Measurements from ENCODE around the gene NUDT4. TPM values are rescaled to one million over a fixed set of nuclear protein-coding genes. Genes with fewer than 3 reads are reported as not detected.
A peak's percentile ranks its signal among the peaks of the same experiment; 100 is the strongest.

Gene NUDT4
- total and polyA plus RNA-seq, 9 of the 15 experiments (the other 6 are each of a cell fraction or from before 2014, with no cell fraction given), result 38.1 to 164 (median 99.2) TPM

- in situ Hi-C loops (cut with MboI), result no loop called here
- no peak for DNase-seq (ENCODE audit: extremely low read depth in 1 of 4, low spot score in 3 of 4)
- no peak overlapping the region for H3K4me2 ChIP-seq (ENCODE audit: insufficient read depth, low read length)
- ChIA-PET POLR2A (interaction anchor here (1.3 to 2.1 kb wide), 2 partner anchors 9 to 393 kb away, joined by 4 to 6 read pairs; no protein-coding TSS in a partner anchor), CTCF (ENCODE audit: low intra/inter-chr PET ratio) (interaction anchor here (0.7 kb wide), 1 partner anchor 143 kb away, joined by 4 read pairs; no protein-coding TSS in a partner anchor)
- peaks cover 53% of the 10 kb centered on the region for H4K20me1 ChIP-seq (replicated peaks; ENCODE audit: control insufficient read depth, insufficient read depth, low read length)
- TF ChIP-seq ZBTB1 (CRISPR knock-in tag; IDR thresholded peaks at IDR 0.05; ENCODE audit: borderline replicate concordance, low read depth) (no peak), RBFOX2 (IDR thresholded peaks at IDR 0.05; ENCODE audit: low read depth, low read length) (peak; percentile 51; the same call in 1 of the 2 replicates)
- H3K9me1 ChIP-seq (ENCODE audit: control insufficient read depth, insufficient read depth, low read length), result no peaks in the 10 kb centered on the region
- no peak overlapping the region for H2AFZ ChIP-seq (ENCODE audit: low read depth, low read length)
- no peak overlapping the region for H3K4me3 ChIP-seq
- WGBS (ENCODE audit: insufficient coverage, low coverage, missing lambda C conversion rate), result 88% methylated on average over 5 of the region's 5 CpGs
- H3K27me3 ChIP-seq (ENCODE audit: control insufficient read depth in 2 of 2, insufficient read depth in 2 of 2, low read length in 2 of 2), result no peaks in the 10 kb centered on the region
- ATAC-seq, result no peak
- peaks cover 76% of the 10 kb centered on the region for H3K36me3 ChIP-seq (ENCODE audit: control insufficient read depth, insufficient read depth, low read length)
- H3K79me2 ChIP-seq (ENCODE audit: control insufficient read depth, insufficient read depth, low read length), result peaks cover 89% of the 10 kb centered on the region
- BruUV-seq (replicated peaks), result no TSS peak
- FAIRE-seq, result no peak
- H3K27ac ChIP-seq (ENCODE audit: extremely low read depth, low read depth, low read length), result no peak overlapping the region
- no peaks in the 10 kb centered on the region for H3K9me3 ChIP-seq (replicated peaks; ENCODE audit: control insufficient read depth, insufficient read depth, low read depth, low read length)
- intact Hi-C loops (cut with micrococcal nuclease), result no loop called here
- H3K4me1 ChIP-seq (replicated peaks in 1 of 2; ENCODE audit: control insufficient read depth in 2 of 2, insufficient read depth in 2 of 2, low read length in 2 of 2), result peaks cover 4 to 9% of the 10 kb centered on the region in 2 experiments; a peak in 3 of 5 replicates
- H3K9ac ChIP-seq (ENCODE audit: insufficient read depth in 1 of 2, low read depth in 2 of 2, low read length in 2 of 2), result no peak overlapping the region
Observed at GRCh38 chr12:93390031-93390430, 12.3 kb downstream of the NUDT4 start.

DNA sequence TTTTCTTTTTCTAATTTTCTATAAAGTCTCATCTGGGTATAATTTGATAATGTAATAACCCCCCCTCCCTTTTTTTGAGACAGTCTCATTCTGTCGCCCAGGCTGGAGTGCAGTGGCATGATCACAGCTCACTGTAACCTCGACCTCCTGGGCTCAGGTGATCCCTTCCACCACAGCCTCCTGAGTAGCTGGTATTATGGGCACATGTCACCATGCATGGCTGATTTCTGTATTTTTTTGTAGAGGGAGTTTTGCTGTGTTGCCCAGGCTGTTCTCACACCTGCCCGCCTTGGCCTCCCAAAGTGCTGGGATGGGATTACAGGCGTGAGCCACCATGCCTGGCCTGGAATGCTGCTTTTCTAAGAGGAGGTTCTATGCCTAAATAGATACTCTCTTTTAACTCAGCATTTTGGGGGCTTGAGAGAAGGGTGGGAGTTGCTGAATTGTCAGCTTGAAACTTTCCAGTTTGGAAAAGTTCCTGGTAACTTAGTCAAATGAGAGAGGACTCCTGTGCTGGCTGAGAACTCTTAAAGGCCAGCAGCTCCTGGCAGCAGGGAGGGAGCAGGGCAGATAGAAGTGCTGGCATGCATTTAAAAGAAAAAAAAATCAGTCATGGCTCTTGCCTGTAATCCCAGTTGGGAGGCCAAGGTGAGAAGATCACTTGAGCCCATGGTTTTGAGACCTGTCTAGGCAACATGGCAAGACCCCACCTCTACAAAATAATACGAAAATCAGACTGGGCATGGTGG is 13.0 kb downstream of the NUDT4 start:
- CTCF ChIA-PET (ENCODE audit: low intra/inter-chr PET ratio), result no interaction called here
- no peak for FAIRE-seq
- no peak overlapping the region for H3K4me2 ChIP-seq (ENCODE audit: insufficient read depth, low read length)

More for the DNA sequence above, 13.0 kb downstream of the NUDT4 start:
- H3K4me3 ChIP-seq, result no peak overlapping the region
- H3K27ac ChIP-seq (ENCODE audit: extremely low read depth, low read depth, low read length), result no peak overlapping the region; the same call in 2 of the 3 replicates
- H4K20me1 ChIP-seq (replicated peaks; ENCODE audit: control insufficient read depth, insufficient read depth, low read length), result peaks cover 47% of the 10 kb centered on the region
- in situ Hi-C loops (cut with MboI) (no loop called here), intact Hi-C loops (cut with micrococcal nuclease) (no loop called here)
- POLR2A ChIA-PET, result interaction anchor here (0.9 to 2.1 kb wide), 5 partner anchors 9 to 394 kb away, joined by 3 to 6 read pairs (median 4); no protein-coding TSS in a partner anchor
- BruUV-seq (replicated peaks), result no TSS peak
- no peak overlapping the region for H2AFZ ChIP-seq (ENCODE audit: low read depth, low read length)
- H3K79me2 ChIP-seq (ENCODE audit: control insufficient read depth, insufficient read depth, low read length), result peaks cover 86% of the 10 kb centered on the region
- no peak for ATAC-seq
- H3K9me3 ChIP-seq (replicated peaks; ENCODE audit: control insufficient read depth, insufficient read depth, low read depth, low read length), result no peaks in the 10 kb centered on the region
- DNase-seq (ENCODE audit: extremely low read depth in 1 of 4, low spot score in 3 of 4), result no peak
- peaks cover 4 to 6% of the 10 kb centered on the region in 2 experiments; a peak in 3 of 5 replicates for H3K4me1 ChIP-seq (replicated peaks in 1 of 2; ENCODE audit: control insufficient read depth in 2 of 2, insufficient read depth in 2 of 2, low read length in 2 of 2)
- TF ChIP-seq HCFC1 (IDR thresholded peaks at IDR 0.05; ENCODE audit: low read depth, low read length), result no peak
- no peak for TF ChIP-seq TCF7 (IDR thresholded peaks at IDR 0.05; ENCODE audit: borderline replicate concordance)
- TF ChIP-seq RBFOX2 (IDR thresholded peaks at IDR 0.05; ENCODE audit: low read depth, low read length), result 0 out of 2 replicates have a peak, but pooled peaks have one; percentile 3
- 0 out of 4 replicates have a peak overlapping the region, but pooled peaks of 1 of the 2 experiments have one; percentile 10 for H3K9ac ChIP-seq (ENCODE audit: insufficient read depth in 1 of 2, low read depth in 2 of 2, low read length in 2 of 2)
- no peaks in the 10 kb centered on the region for H3K9me1 ChIP-seq (ENCODE audit: control insufficient read depth, insufficient read depth, low read length)
- H3K36me3 ChIP-seq (ENCODE audit: control insufficient read depth, insufficient read depth, low read length), result peaks cover 75% of the 10 kb centered on the region
- WGBS (ENCODE audit: insufficient coverage, low coverage, missing lambda C conversion rate), result 94% methylated on average over 5 of the region's 5 CpGs
- no peaks in the 10 kb centered on the region for H3K27me3 ChIP-seq (ENCODE audit: control insufficient read depth in 2 of 2, insufficient read depth in 2 of 2, low read length in 2 of 2)
